Upper lobe of left lung (tissue), 6 donors: Measurements from ENCODE around the gene PSAT1. TPM values are rescaled to one million over a fixed set of nuclear protein-coding genes. Genes with fewer than 3 reads are reported as not detected.

Experiments used
- ATAC-seq, 2 donors: fragments of 200-7000 bp; cut with Tn5 transposase; one replicate each; pipeline ENCODE4 v1.9.1; 2022; ENCODE audit warnings: mild to moderate bottlenecking in 2 of 2, moderate library complexity in 2 of 2; ENCODE audit not compliant: low FRiP score in 2 of 2
- DNase-seq, 2 donors: peaks; one replicate each; pipeline ENCODE4 v3.0.0-alpha.2; 2019 to 2020
- H3K27ac ChIP-seq, 4 donors: fragments of 200-600 bp; sonication (generic); one replicate each; pipeline ENCODE4 v1.5.1; 2016 to 2019
- H3K27me3 ChIP-seq, 4 donors: fragments of 200-600 bp; sonication (generic); one replicate each; pipeline ENCODE4 v1.5.1; 2017 to 2019
- H3K36me3 ChIP-seq, 4 donors: fragments of 200-600 bp; sonication (generic); one replicate each; pipeline ENCODE4 v1.5.1; 2016 to 2019
- H3K4me1 ChIP-seq, 4 donors: fragments of 200-600 bp; sonication (generic); one replicate each; pipeline ENCODE4 v1.5.1; 2018 to 2019
- H3K4me3 ChIP-seq, 4 donors: fragments of 200-600 bp; sonication (generic); one replicate each; pipeline ENCODE4 v1.5.1; 2017 to 2019; ENCODE audit warnings: mild to moderate bottlenecking in 2 of 4, moderate library complexity in 1 of 4
- H3K9me3 ChIP-seq, 4 donors: fragments of 200-600 bp; sonication (generic); one replicate each; pipeline ENCODE4 v1.5.1; 2018 to 2019
- EP300 ChIP-seq, 4 donors: sonication (generic); formaldehyde crosslinking; IDR thresholded peaks; one replicate each; pipeline ENCODE4 v1.5.1; 2017; ENCODE audit warnings: antibody characterized with exemption in 4 of 4, control low read depth in 2 of 4
- POLR2A ChIP-seq, 4 donors: fragments of 450-650 bp; IDR thresholded peaks; one replicate each; pipeline ENCODE4 v1.5.1; 2016 to 2017; ENCODE audit warnings: antibody characterized with exemption in 4 of 4, mild to moderate bottlenecking in 2 of 4
- POLR2AphosphoS5 ChIP-seq, 2 donors: sonication (generic); formaldehyde crosslinking; IDR thresholded peaks; one replicate each; pipeline ENCODE4 v1.5.1; 2017; ENCODE audit warnings: antibody characterized with exemption in 2 of 2
- WGBS, 2 donors: methylation state at CpG; one replicate each; pipeline ENCODE4 v1.1.5; 2017 to 2018; 5-methylcytosine and 5-hydroxymethylcytosine counted together
- total RNA-seq, 6 donors: library from RNA; depleted of rRNA in 4 of 6; stranded (reverse); fragments of >200 nt in 4 of 6; gene quantifications; one replicate each; pipeline versions ENCODE4 v1.1.0 to v1.2.1, GENCODE V29; 2016 to 2021
- TF ChIP-seq, protein P1 (sequence below), 6 experiments: fragments of 450-650 bp in 4 of 6; fragments of 200-600 bp in 2 of 6; sonication (generic) in 2 of 6; IDR thresholded peaks; one replicate each; pipeline ENCODE4 v1.5.1; 2016 to 2019; ENCODE audit warnings: antibody characterized with exemption in 6 of 6
- donor health status: DM: no; HTN: no; CAD: no; lungs with moderate emphysema.
- donor health status: DM: no; HTN: yes; CAD: no; lungs with severe emphysema.

Gene PSAT1
- total RNA-seq, 6 donors from 2014 or later = 1.8 to 14.6 (median 6.4) TPM; not detected in 1

DNA sequence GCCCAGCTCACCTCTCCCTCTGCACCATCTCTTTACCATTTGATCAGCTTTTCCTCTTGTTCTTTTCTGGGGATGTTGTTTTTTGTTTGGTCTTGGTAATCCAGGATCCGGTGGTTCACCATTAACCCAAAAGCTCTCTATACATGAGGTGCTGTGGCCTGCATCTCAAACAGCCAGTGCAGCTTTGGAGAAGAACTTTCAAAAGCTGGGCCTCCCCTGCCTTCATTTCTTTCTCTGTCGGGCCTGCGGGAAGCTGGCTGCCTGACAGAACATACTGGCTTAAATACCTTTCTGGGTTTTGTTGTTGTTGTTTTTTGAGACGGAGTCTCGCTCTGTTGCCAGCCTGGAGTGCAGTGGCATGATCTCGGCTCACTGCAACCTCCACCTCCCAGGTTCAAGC is 12.1 kb downstream of the PSAT1 start:
- H3K36me3 ChIP-seq = no peaks in the 10 kb centered on the region
- no peak overlapping the region for H3K27ac ChIP-seq
- no peak for DNase-seq
- WGBS, 2 donors = 85 to 95% methylated on average over 6 of the region's 6 CpGs
- H3K4me3 ChIP-seq = no peak overlapping the region
- no peaks in the 10 kb centered on the region for H3K4me1 ChIP-seq
- ATAC-seq = no peak
- H3K27me3 ChIP-seq = no peaks in the 10 kb centered on the region
- no peak for TF ChIP-seq EP300 (IDR thresholded peaks at IDR 0.05)
- TF ChIP-seq, protein P1, sequence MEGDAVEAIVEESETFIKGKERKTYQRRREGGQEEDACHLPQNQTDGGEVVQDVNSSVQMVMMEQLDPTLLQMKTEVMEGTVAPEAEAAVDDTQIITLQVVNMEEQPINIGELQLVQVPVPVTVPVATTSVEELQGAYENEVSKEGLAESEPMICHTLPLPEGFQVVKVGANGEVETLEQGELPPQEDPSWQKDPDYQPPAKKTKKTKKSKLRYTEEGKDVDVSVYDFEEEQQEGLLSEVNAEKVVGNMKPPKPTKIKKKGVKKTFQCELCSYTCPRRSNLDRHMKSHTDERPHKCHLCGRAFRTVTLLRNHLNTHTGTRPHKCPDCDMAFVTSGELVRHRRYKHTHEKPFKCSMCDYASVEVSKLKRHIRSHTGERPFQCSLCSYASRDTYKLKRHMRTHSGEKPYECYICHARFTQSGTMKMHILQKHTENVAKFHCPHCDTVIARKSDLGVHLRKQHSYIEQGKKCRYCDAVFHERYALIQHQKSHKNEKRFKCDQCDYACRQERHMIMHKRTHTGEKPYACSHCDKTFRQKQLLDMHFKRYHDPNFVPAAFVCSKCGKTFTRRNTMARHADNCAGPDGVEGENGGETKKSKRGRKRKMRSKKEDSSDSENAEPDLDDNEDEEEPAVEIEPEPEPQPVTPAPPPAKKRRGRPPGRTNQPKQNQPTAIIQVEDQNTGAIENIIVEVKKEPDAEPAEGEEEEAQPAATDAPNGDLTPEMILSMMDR (IDR thresholded peaks at IDR 0.05) = no peak
- TF ChIP-seq POLR2A (IDR thresholded peaks at IDR 0.05) = no peak
- no peak for TF ChIP-seq POLR2AphosphoS5 (IDR thresholded peaks at IDR 0.05)
- no peaks in the 10 kb centered on the region for H3K9me3 ChIP-seq

DNA sequence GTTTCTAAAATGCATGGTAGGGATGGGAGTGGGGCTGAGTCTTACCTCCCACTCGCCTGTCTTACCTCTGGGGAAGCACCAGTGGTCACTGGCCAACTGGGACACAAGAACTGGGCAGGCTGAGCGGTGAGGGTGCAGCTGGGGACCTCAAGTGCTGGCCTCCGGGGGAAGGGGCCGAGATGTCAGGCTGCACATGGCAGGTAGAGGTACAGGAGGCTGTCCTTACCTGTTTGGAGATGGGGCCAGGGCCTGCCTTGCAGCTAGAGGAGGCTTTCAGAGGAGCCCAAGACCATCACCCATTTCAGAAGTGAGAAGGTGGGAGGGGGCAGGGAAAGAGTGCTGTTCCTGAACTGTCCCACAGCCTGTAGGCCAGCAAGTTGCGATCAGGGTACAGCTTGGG is 14.2 kb downstream of the PSAT1 start:
- H3K4me3 ChIP-seq = no peak overlapping the region
- TF ChIP-seq POLR2AphosphoS5 (IDR thresholded peaks at IDR 0.05) = no peak
- 88 to 97% methylated on average over 5 of the region's 5 CpGs for WGBS, 2 donors
- no peaks in the 10 kb centered on the region for H3K9me3 ChIP-seq
- H3K27me3 ChIP-seq = no peaks in the 10 kb centered on the region
- ATAC-seq (no peak), DNase-seq (no peak)
- no peak overlapping the region for H3K27ac ChIP-seq
- no peaks in the 10 kb centered on the region for H3K36me3 ChIP-seq
- H3K4me1 ChIP-seq = no peaks in the 10 kb centered on the region

DNA sequence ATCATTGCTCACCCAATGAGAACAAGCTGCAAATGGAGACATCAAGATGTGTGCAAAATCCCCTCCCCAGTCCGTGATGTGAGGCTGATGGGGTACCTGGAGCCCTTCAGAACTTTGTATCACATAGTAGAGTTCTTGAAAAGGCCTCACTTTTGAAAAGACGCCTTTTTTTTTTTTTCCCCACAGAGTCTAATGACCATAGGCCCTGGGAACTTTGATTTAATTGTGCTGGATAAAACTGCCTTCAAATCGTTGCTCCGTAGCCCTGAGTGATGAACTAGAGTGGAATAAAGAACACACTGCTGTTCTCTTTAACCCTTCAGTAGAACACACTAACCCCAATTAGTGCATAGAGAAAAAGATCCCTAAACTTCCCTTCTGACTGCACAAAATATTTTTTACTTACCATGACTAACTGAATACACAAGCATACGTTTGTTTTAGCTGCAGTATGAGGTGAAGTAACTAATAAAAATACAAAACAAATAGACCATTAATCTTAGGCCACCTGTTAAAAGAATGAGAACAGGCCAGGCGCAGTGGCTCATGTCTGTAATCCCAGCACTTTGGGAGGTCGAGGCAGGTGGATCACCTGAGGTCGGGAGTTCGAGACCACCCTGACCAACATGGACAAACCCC is 15.1 kb downstream of the PSAT1 start:
- Histone ChIP-seq H3K27ac (no peak overlapping the region), H3K9me3 (no peaks in the 10 kb centered on the region), H3K4me3 (no peak overlapping the region), H3K36me3 (no peaks in the 10 kb centered on the region), H3K4me1 (no peaks in the 10 kb centered on the region), H3K27me3 (no peaks in the 10 kb centered on the region)
- no peak for ATAC-seq
- 75 to 83% methylated on average over 9 of the region's 9 CpGs for WGBS, 2 donors
- no peak for DNase-seq
- TF ChIP-seq POLR2A (IDR thresholded peaks at IDR 0.05) (no peak), POLR2AphosphoS5 (IDR thresholded peaks at IDR 0.05) (no peak), EP300 (IDR thresholded peaks at IDR 0.05) (no peak)
- TF ChIP-seq, protein P1 (IDR thresholded peaks at IDR 0.05) = no peak

DNA sequence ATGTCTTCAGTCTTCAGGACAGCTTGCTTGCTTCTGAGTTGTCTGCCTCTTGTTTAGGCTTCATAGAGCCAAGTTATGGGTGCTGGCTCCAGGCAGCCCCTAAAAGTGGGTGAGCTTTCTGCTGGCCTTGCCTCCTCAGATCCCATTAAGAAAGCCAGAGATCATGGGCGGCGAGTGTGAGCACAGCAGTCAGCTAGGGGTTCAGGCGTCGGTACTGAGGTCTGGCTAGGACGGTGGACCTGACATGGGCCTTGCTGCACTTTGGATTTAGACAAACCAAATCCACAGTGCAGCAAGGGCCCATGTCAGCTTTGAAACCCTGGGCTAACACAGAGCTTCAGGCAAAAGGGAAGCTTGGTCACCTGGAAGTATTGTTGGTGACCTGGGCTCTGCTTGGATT is 17.6 kb downstream of the PSAT1 start:
- TF ChIP-seq POLR2AphosphoS5 (IDR thresholded peaks at IDR 0.05) (no peak), EP300 (IDR thresholded peaks at IDR 0.05) (no peak), POLR2A (IDR thresholded peaks at IDR 0.05) (no peak)
- TF ChIP-seq, protein P1 (IDR thresholded peaks at IDR 0.05) = no peak
- H3K4me3 ChIP-seq = no peak overlapping the region
- H3K9me3 ChIP-seq = no peaks in the 10 kb centered on the region
- 97 to 98% methylated on average over 5 of the region's 5 CpGs for WGBS, 2 donors
- H3K27me3 ChIP-seq = no peaks in the 10 kb centered on the region
- H3K36me3 ChIP-seq = no peaks in the 10 kb centered on the region
- no peaks in the 10 kb centered on the region for H3K4me1 ChIP-seq
- no peak for ATAC-seq
- no peak overlapping the region for H3K27ac ChIP-seq
- no peak for DNase-seq

GRCh38 chr9:78314953-78315870 is 18.3 kb downstream of the PSAT1 start:
- no peaks in the 10 kb centered on the region for H3K27me3 ChIP-seq
- no peak for TF ChIP-seq EP300 (IDR thresholded peaks at IDR 0.05)
- TF ChIP-seq, protein P1 (IDR thresholded peaks at IDR 0.05) = no peak
- no peak for TF ChIP-seq POLR2A (IDR thresholded peaks at IDR 0.05)
- no peak for TF ChIP-seq POLR2AphosphoS5 (IDR thresholded peaks at IDR 0.05)
- no peak overlapping the region for H3K4me3 ChIP-seq
- no peaks in the 10 kb centered on the region for H3K9me3 ChIP-seq
- DNase-seq (no peak), ATAC-seq (no peak)
- H3K27ac ChIP-seq = no peak overlapping the region
- WGBS, 2 donors = 54 to 58% methylated on average over 7 to 8 of the region's 8 CpGs
- no peaks in the 10 kb centered on the region for H3K36me3 ChIP-seq
- H3K4me1 ChIP-seq = no peaks in the 10 kb centered on the region
